ENCODE results near the gene CXCL11.

GRCh38 chr4:76012388-76012801, 23.5 kb downstream of the CXCL11 start:
- TF ChIP-seq POLR2A (IDR thresholded peaks at IDR 0.05; ENCODE audit: low read depth, low read length) (no peak), TAF1 (IDR thresholded peaks at IDR 0.05; ENCODE audit: borderline replicate concordance, low read depth, low read length) (no peak), POLR2AphosphoS5 (IDR thresholded peaks at IDR 0.05; ENCODE audit: low read depth, low read length) (no peak)
